K562 (cell line): ENCODE results near the gene TUBB4B. TPM values are rescaled to one million over a fixed set of nuclear protein-coding genes. Genes with fewer than 3 reads are reported as not detected.
A peak's percentile ranks its signal among the peaks of the same experiment; 100 is the strongest.

Source experiments
- BCOR ChIP-seq: fragments of 450-650 bp; IDR thresholded peaks from 2 replicates; pipeline ENCODE4 v1.6.1; 2016
- CSDE1 ChIP-seq, 2 experiments: fragments of 450-650 bp; IDR thresholded peaks; 2 replicates each; pipeline ENCODE4 v1.6.1; 2016; ENCODE audit warnings: mild to moderate bottlenecking in 1 of 2
- LEF1 ChIP-seq: fragments of 450-650 bp; IDR thresholded peaks from 2 replicates; pipeline ENCODE4 v1.6.1; 2016; ENCODE audit warnings: mild to moderate bottlenecking
- MYBL2 ChIP-seq, 2 experiments: fragments of 450-650 bp in 1 of 2; sonication (generic) in 1 of 2; formaldehyde crosslinking in 1 of 2; IDR thresholded peaks; 2 replicates each; pipeline versions ENCODE4 v1.6.1 to v1.8.1; 2017 to 2022; ENCODE audit warnings: borderline replicate concordance in 1 of 2, inconsistent platforms in 1 of 2, low read depth in 1 of 2, mild to moderate bottlenecking in 1 of 2, missing genetic modification reagents in 1 of 2, moderate library complexity in 1 of 2
- NFATC3 ChIP-seq: fragments of 450-650 bp; IDR thresholded peaks from 2 replicates; pipeline ENCODE4 v1.6.1; 2017; ENCODE audit warnings: mild to moderate bottlenecking
- RBM15 ChIP-seq: fragments of 200-400 bp; formaldehyde crosslinking; IDR thresholded peaks from 2 replicates; pipeline ENCODE4 v1.6.1; 2018; ENCODE audit warnings: mild to moderate bottlenecking, low read length, moderate library complexity; ENCODE audit not compliant: insufficient read depth
- RBM25 ChIP-seq: fragments of 200-400 bp; formaldehyde crosslinking; IDR thresholded peaks from 2 replicates; pipeline ENCODE4 v1.6.1; 2018; ENCODE audit warnings: low read length, low read depth, moderate library complexity; ENCODE audit not compliant: severe bottlenecking
- RFX1 ChIP-seq: fragments of 450-650 bp; IDR thresholded peaks from 2 replicates; pipeline ENCODE4 v1.6.1; 2016; ENCODE audit warnings: mild to moderate bottlenecking, moderate library complexity
- TSC22D4 ChIP-seq: fragments of 450-650 bp; IDR thresholded peaks from 2 replicates; pipeline ENCODE4 v1.6.1; 2016; ENCODE audit warnings: missing genetic modification characterization, missing biosample characterization, control low read depth
- U2AF1 ChIP-seq: fragments of 200-400 bp; formaldehyde crosslinking; optimal IDR thresholded peaks from 2 replicates; pipeline ENCODE3; 2017; ENCODE audit warnings: mild to moderate bottlenecking, low read depth, low read length, moderate library complexity
- WHSC1 ChIP-seq: IDR thresholded peaks from one replicate; pipeline ENCODE4 v1.6.1; 2012; ENCODE audit warnings: low read length, control low read depth, inconsistent platforms
- polyA plus RNA-seq, 8 experiments: library from polyadenylated mRNA; depleted of rRNA in 4 of 8; stranded (reverse) in 5 of 8; unstranded in 3 of 8; fragments of >200 nt; fragmentation: Nextera tagmentation in 2 of 8; fragmentation: Illumina TruSeq in 1 of 8; extraction: Ambion mirVana in 2 of 8; extraction: Trizol in 1 of 8; gene quantifications; 2 replicates each; pipeline versions ENCODE4 v1.2.1 to v1.2.3, GENCODE V29; 2011 to 2014; ENCODE audit warnings: inconsistent platforms in 1 of 8, missing spikeins in 1 of 8
- total RNA-seq, 7 experiments: library from RNA; depleted of rRNA in 6 of 7; stranded (reverse); fragments of >200 nt in 6 of 7; fragmentation: Illumina TruSeq in 2 of 7; extraction: Trizol in 2 of 7; gene quantifications; 2 replicates each; pipeline versions ENCODE4 v1.2.1 to v1.2.3, GENCODE V29; 2011 to 2021; ENCODE audit warnings: low replicate concordance in 1 of 7
- TF ChIP-seq, protein P1 (sequence below): sonication (generic); formaldehyde crosslinking; IDR thresholded peaks from 2 replicates; pipeline ENCODE4 v1.9.0; 2022; ENCODE audit warnings: mild to moderate bottlenecking, missing genetic modification reagents
- TF ChIP-seq, protein P2 (sequence below): fragments of 450-650 bp; IDR thresholded peaks from 2 replicates; pipeline ENCODE4 v1.6.1; 2014; ENCODE audit warnings: low read depth, mild to moderate bottlenecking, moderate library complexity, borderline replicate concordance
- TF ChIP-seq, protein P3 (sequence below): IDR thresholded peaks from 3 replicates; pipeline ENCODE4 v1.6.1; 2011; ENCODE audit warnings: borderline replicate concordance, mild to moderate bottlenecking, moderate library complexity; ENCODE audit not compliant: insufficient read length; ENCODE audit errors: extremely low read depth
- TF ChIP-seq, protein P4 (sequence below), 2 experiments: fragments of 150-350 bp in 1 of 2; IDR thresholded peaks; 2 replicates each; pipeline ENCODE4 v1.6.1; 2012 to 2016; ENCODE audit warnings: low read depth in 2 of 2, low read length in 2 of 2, mild to moderate bottlenecking in 1 of 2, moderate library complexity in 1 of 2
- TF ChIP-seq, protein P5 (sequence below): fragments of 250-450 bp; sonication (Bioruptor Pico); IDR thresholded peaks from 2 replicates; pipeline ENCODE4 v1.5.1; 2021; ENCODE audit warnings: mild to moderate bottlenecking

The TUBB4B gene
- total and polyA plus RNA-seq, 9 of the 15 experiments (the other 6 are each of a cell fraction or from before 2014, with no cell fraction given) = 24.1 to 443 (median 268) TPM

DNA sequence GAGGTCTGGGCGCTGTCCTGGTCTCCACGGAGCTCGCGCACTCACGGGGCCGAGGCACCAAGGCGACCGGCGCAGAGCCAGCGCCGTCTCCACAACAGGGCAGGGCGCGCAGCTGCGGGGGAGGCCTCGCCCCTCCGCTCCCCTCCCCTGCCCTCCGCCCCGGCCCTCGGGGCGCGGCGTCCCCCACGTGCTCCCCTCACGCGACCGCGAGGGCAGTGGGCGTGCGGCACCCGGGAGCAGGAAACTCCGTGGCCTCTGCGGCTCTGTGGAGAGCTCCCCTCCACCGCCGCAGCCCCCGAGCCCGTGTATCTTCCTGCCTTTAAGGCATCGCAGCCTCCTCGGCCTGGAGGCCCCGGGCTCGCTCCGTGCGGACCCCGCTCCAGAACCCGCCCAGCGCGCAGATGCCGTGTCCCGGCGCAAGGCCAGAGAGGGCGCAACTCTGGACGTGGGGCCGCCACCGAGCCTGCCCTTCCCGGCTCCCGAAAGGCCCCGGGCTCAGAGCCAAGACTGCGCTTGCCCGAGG, 708 bp upstream of the TUBB4B start (continued):
- TF ChIP-seq, protein P1, sequence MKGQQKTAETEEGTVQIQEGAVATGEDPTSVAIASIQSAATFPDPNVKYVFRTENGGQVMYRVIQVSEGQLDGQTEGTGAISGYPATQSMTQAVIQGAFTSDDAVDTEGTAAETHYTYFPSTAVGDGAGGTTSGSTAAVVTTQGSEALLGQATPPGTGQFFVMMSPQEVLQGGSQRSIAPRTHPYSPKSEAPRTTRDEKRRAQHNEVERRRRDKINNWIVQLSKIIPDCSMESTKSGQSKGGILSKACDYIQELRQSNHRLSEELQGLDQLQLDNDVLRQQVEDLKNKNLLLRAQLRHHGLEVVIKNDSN = peak; percentile 77
- TF ChIP-seq LEF1 (no peak), U2AF1 (no peak), RFX1 (no peak), NFATC3 (no peak), RBM25 (no peak), CSDE1 (IDR thresholded peaks at IDR 0.05) (no peak), RBM15 (no peak), WHSC1 (no peak), BCOR (peak; percentile 71), TSC22D4 (tag) (no peak), MYBL2 (IDR thresholded peaks at IDR 0.05; ENCODE audit: low read depth) (no peak), MYBL2 (CRISPR knock-in tag; IDR thresholded peaks at IDR 0.05; ENCODE audit: borderline replicate concordance) (0 out of 2 replicates have a peak, but pooled peaks have one; percentile 30)
- TF ChIP-seq, protein P2, sequence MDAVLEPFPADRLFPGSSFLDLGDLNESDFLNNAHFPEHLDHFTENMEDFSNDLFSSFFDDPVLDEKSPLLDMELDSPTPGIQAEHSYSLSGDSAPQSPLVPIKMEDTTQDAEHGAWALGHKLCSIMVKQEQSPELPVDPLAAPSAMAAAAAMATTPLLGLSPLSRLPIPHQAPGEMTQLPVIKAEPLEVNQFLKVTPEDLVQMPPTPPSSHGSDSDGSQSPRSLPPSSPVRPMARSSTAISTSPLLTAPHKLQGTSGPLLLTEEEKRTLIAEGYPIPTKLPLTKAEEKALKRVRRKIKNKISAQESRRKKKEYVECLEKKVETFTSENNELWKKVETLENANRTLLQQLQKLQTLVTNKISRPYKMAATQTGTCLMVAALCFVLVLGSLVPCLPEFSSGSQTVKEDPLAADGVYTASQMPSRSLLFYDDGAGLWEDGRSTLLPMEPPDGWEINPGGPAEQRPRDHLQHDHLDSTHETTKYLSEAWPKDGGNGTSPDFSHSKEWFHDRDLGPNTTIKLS = peak; percentile 85; the same call in 1 of the 2 replicates
- TF ChIP-seq, protein P3, sequence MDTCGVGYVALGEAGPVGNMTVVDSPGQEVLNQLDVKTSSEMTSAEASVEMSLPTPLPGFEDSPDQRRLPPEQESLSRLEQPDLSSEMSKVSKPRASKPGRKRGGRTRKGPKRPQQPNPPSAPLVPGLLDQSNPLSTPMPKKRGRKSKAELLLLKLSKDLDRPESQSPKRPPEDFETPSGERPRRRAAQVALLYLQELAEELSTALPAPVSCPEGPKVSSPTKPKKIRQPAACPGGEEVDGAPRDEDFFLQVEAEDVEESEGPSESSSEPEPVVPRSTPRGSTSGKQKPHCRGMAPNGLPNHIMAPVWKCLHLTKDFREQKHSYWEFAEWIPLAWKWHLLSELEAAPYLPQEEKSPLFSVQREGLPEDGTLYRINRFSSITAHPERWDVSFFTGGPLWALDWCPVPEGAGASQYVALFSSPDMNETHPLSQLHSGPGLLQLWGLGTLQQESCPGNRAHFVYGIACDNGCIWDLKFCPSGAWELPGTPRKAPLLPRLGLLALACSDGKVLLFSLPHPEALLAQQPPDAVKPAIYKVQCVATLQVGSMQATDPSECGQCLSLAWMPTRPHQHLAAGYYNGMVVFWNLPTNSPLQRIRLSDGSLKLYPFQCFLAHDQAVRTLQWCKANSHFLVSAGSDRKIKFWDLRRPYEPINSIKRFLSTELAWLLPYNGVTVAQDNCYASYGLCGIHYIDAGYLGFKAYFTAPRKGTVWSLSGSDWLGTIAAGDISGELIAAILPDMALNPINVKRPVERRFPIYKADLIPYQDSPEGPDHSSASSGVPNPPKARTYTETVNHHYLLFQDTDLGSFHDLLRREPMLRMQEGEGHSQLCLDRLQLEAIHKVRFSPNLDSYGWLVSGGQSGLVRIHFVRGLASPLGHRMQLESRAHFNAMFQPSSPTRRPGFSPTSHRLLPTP = no peak
- TF ChIP-seq, protein P4, sequence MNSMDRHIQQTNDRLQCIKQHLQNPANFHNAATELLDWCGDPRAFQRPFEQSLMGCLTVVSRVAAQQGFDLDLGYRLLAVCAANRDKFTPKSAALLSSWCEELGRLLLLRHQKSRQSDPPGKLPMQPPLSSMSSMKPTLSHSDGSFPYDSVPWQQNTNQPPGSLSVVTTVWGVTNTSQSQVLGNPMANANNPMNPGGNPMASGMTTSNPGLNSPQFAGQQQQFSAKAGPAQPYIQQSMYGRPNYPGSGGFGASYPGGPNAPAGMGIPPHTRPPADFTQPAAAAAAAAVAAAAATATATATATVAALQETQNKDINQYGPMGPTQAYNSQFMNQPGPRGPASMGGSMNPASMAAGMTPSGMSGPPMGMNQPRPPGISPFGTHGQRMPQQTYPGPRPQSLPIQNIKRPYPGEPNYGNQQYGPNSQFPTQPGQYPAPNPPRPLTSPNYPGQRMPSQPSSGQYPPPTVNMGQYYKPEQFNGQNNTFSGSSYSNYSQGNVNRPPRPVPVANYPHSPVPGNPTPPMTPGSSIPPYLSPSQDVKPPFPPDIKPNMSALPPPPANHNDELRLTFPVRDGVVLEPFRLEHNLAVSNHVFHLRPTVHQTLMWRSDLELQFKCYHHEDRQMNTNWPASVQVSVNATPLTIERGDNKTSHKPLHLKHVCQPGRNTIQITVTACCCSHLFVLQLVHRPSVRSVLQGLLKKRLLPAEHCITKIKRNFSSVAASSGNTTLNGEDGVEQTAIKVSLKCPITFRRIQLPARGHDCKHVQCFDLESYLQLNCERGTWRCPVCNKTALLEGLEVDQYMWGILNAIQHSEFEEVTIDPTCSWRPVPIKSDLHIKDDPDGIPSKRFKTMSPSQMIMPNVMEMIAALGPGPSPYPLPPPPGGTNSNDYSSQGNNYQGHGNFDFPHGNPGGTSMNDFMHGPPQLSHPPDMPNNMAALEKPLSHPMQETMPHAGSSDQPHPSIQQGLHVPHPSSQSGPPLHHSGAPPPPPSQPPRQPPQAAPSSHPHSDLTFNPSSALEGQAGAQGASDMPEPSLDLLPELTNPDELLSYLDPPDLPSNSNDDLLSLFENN (IDR thresholded peaks at IDR 0.05; ENCODE audit: low read depth in 2 of 2, low read length in 2 of 2) = no peak
- TF ChIP-seq, protein P5, sequence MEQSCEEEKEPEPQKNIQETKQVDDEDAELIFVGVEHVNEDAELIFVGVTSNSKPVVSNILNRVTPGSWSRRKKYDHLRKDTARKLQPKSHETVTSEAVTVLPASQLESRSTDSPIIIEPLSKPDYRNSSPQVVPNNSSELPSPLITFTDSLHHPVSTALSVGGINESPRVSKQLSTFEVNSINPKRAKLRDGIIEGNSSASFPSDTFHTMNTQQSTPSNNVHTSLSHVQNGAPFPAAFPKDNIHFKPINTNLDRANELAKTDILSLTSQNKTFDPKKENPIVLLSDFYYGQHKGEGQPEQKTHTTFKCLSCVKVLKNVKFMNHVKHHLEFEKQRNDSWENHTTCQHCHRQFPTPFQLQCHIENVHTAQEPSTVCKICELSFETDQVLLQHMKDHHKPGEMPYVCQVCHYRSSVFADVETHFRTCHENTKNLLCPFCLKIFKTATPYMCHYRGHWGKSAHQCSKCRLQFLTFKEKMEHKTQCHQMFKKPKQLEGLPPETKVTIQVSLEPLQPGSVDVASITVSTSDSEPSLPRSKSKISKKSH (CRISPR knock-in tag) = no peak
